ENCODE results near the gene C7orf33. TPM values are rescaled to one million over a fixed set of nuclear protein-coding genes. Genes with fewer than 3 reads are reported as not detected.

C7orf33 gene
- total RNA-seq, 1 experiment from 2014 or later, result not detected

DNA sequence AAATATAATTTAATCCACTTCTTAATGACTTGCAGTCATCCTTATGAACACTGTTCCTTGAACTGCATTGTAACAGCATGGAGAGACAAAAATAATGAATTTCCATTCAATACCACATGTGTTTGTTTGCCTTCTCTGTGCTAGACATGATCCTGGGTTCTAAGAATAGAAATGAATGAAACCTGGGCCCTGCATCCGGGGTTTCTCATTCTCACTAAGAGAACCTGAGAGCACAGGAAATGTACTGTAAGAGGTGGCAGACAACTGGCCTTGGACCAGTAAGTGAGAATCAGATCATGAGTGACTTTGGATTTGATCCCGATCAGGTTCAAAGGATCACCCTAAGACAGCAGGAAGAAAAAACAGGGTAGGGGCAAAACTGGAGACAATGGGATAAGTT, 70.9 kb downstream of the C7orf33 start:
- no TSS peak for BruUV-seq (replicated peaks)
- H3K27me3 ChIP-seq (ENCODE audit: control insufficient read depth, insufficient read depth, low read length), result no peaks in the 10 kb centered on the region
- H3K9me3 ChIP-seq (ENCODE audit: control insufficient read depth, insufficient read depth, low read depth, low read length), result no peaks in the 10 kb centered on the region
- in situ Hi-C loops (cut with HindIII; ENCODE audit: low pct_unique_long_range_greater_than_20kb, low sequenced_read_pairs) (no loop called here), intact Hi-C loops (cut with micrococcal nuclease; ENCODE audit: unreplicated experiment) (no loop called here)
- ChIA-PET POLR2A (no interaction called here), CTCF (no interaction called here)
- ATAC-seq, result no peak
- no peak overlapping the region for H3K27ac ChIP-seq (ENCODE audit: low read length)
- no peaks in the 10 kb centered on the region for H3K36me3 ChIP-seq (ENCODE audit: control insufficient read depth, insufficient read depth, low read length)
- TF ChIP-seq SIN3A (IDR thresholded peaks at IDR 0.05; ENCODE audit: borderline replicate concordance, insufficient read depth, low read depth, low read length) (no peak), TCF7L2 (IDR thresholded peaks at IDR 0.05; ENCODE audit: low read depth, low read length) (no peak), POLR2AphosphoS5 (IDR thresholded peaks at IDR 0.05; ENCODE audit: low read depth, low read length) (no peak)
- TF ChIP-seq, protein P1, sequence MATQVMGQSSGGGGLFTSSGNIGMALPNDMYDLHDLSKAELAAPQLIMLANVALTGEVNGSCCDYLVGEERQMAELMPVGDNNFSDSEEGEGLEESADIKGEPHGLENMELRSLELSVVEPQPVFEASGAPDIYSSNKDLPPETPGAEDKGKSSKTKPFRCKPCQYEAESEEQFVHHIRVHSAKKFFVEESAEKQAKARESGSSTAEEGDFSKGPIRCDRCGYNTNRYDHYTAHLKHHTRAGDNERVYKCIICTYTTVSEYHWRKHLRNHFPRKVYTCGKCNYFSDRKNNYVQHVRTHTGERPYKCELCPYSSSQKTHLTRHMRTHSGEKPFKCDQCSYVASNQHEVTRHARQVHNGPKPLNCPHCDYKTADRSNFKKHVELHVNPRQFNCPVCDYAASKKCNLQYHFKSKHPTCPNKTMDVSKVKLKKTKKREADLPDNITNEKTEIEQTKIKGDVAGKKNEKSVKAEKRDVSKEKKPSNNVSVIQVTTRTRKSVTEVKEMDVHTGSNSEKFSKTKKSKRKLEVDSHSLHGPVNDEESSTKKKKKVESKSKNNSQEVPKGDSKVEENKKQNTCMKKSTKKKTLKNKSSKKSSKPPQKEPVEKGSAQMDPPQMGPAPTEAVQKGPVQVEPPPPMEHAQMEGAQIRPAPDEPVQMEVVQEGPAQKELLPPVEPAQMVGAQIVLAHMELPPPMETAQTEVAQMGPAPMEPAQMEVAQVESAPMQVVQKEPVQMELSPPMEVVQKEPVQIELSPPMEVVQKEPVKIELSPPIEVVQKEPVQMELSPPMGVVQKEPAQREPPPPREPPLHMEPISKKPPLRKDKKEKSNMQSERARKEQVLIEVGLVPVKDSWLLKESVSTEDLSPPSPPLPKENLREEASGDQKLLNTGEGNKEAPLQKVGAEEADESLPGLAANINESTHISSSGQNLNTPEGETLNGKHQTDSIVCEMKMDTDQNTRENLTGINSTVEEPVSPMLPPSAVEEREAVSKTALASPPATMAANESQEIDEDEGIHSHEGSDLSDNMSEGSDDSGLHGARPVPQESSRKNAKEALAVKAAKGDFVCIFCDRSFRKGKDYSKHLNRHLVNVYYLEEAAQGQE (IDR thresholded peaks at IDR 0.05; ENCODE audit: insufficient read depth in 1 of 2, low read depth in 2 of 2, low read length in 1 of 2), result no peak
- TF ChIP-seq, protein P2, sequence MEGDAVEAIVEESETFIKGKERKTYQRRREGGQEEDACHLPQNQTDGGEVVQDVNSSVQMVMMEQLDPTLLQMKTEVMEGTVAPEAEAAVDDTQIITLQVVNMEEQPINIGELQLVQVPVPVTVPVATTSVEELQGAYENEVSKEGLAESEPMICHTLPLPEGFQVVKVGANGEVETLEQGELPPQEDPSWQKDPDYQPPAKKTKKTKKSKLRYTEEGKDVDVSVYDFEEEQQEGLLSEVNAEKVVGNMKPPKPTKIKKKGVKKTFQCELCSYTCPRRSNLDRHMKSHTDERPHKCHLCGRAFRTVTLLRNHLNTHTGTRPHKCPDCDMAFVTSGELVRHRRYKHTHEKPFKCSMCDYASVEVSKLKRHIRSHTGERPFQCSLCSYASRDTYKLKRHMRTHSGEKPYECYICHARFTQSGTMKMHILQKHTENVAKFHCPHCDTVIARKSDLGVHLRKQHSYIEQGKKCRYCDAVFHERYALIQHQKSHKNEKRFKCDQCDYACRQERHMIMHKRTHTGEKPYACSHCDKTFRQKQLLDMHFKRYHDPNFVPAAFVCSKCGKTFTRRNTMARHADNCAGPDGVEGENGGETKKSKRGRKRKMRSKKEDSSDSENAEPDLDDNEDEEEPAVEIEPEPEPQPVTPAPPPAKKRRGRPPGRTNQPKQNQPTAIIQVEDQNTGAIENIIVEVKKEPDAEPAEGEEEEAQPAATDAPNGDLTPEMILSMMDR (IDR thresholded peaks at IDR 0.05), result no peak
- no peaks in the 10 kb centered on the region for H3K4me1 ChIP-seq (ENCODE audit: control insufficient read depth, insufficient read depth, low read length)
- DNase-seq (ENCODE audit: low read depth, low spot score), result no peak
- no peak overlapping the region for H3K4me3 ChIP-seq (ENCODE audit: low read depth in 2 of 2, low read length in 2 of 2)

DNA sequence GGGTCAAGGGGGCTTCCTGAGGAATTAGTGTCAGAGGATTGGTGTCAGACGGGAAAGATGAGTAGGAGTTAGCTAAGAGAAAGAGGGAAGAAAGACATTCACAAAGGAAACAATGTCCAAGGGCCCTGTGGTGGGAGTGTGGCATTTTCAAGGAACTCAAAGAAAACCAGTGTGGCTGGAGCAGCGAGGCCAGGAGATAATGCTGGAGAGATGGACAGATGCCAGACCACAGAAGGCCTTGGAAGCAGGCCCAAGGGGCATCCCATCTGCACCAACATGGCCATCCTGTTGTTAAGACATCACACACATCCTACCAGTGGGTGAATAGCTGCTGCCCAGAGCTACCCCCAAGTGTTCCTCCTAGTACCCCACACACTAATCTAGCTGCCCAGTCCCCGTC, 72.1 kb downstream of the C7orf33 start:
- no peaks in the 10 kb centered on the region for H3K36me3 ChIP-seq (ENCODE audit: control insufficient read depth, insufficient read depth, low read length)
- intact Hi-C loops (cut with micrococcal nuclease; ENCODE audit: unreplicated experiment) (no loop called here), in situ Hi-C loops (cut with HindIII; ENCODE audit: low pct_unique_long_range_greater_than_20kb, low sequenced_read_pairs) (no loop called here)
- ATAC-seq, result no peak
- H3K4me3 ChIP-seq (ENCODE audit: low read depth in 2 of 2, low read length in 2 of 2), result no peak overlapping the region
- POLR2A ChIA-PET, result no interaction called here
- BruUV-seq (replicated peaks), result no TSS peak
- H3K9me3 ChIP-seq (ENCODE audit: control insufficient read depth, insufficient read depth, low read depth, low read length), result no peaks in the 10 kb centered on the region
- CTCF ChIA-PET, result no interaction called here
- H3K27me3 ChIP-seq (ENCODE audit: control insufficient read depth, insufficient read depth, low read length), result no peaks in the 10 kb centered on the region
- H3K4me1 ChIP-seq (ENCODE audit: control insufficient read depth, insufficient read depth, low read length), result no peaks in the 10 kb centered on the region
- no peak overlapping the region for H3K27ac ChIP-seq (ENCODE audit: low read length)
- no peak for TF ChIP-seq SIN3A (IDR thresholded peaks at IDR 0.05; ENCODE audit: borderline replicate concordance, insufficient read depth, low read depth, low read length)
- no peak for TF ChIP-seq TCF7L2 (IDR thresholded peaks at IDR 0.05; ENCODE audit: low read depth, low read length)
- TF ChIP-seq, protein P2 (IDR thresholded peaks at IDR 0.05), result no peak
- no peak for TF ChIP-seq POLR2AphosphoS5 (IDR thresholded peaks at IDR 0.05; ENCODE audit: low read depth, low read length)
- TF ChIP-seq, protein P1 (IDR thresholded peaks at IDR 0.05; ENCODE audit: insufficient read depth in 1 of 2, low read depth in 2 of 2, low read length in 1 of 2), result no peak
- DNase-seq (ENCODE audit: low read depth, low spot score), result no peak

All from Panc1 (cell line).